HG03196 (cell line): Measurements from ENCODE around the gene CHST9.
"Not testable (repeated sequence)": the region's sequence is repeated elsewhere in the genome, so short reads cannot be mapped to it uniquely, and the experiment has no call there.

Source experiments
- ATAC-seq: cut with Tn5 transposase; IDR thresholded peaks from one replicate; pipeline ENCODE4 v1.9.1; 2021; ENCODE audit not compliant: unreplicated experiment

The CHST9 gene, protein sequence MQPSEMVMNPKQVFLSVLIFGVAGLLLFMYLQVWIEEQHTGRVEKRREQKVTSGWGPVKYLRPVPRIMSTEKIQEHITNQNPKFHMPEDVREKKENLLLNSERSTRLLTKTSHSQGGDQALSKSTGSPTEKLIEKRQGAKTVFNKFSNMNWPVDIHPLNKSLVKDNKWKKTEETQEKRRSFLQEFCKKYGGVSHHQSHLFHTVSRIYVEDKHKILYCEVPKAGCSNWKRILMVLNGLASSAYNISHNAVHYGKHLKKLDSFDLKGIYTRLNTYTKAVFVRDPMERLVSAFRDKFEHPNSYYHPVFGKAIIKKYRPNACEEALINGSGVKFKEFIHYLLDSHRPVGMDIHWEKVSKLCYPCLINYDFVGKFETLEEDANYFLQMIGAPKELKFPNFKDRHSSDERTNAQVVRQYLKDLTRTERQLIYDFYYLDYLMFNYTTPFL

GRCh38 chr18:27185025-27185763 lies at the start of gene CHST9:
Gene CHST9 (minus strand): TSS chr18:27185308. CDS start chr18:27142809, 42,499 bp downstream.
- no peak for ATAC-seq

- ATAC-seq = not testable (repeated sequence)
Observed at GRCh38 chr18:27232355-27232754, 47.2 kb upstream of the CHST9 start.

GRCh38 chr18:27231671-27232070 lies 46.6 kb upstream of the CHST9 start:
- ATAC-seq = not testable (repeated sequence)

- ATAC-seq = not testable (repeated sequence)
Observed at GRCh38 chr18:27231221-27231620, 46.1 kb upstream of the CHST9 start.

GRCh38 chr18:27227721-27228120 lies 42.6 kb upstream of the CHST9 start:
- ATAC-seq = no peak

DNA sequence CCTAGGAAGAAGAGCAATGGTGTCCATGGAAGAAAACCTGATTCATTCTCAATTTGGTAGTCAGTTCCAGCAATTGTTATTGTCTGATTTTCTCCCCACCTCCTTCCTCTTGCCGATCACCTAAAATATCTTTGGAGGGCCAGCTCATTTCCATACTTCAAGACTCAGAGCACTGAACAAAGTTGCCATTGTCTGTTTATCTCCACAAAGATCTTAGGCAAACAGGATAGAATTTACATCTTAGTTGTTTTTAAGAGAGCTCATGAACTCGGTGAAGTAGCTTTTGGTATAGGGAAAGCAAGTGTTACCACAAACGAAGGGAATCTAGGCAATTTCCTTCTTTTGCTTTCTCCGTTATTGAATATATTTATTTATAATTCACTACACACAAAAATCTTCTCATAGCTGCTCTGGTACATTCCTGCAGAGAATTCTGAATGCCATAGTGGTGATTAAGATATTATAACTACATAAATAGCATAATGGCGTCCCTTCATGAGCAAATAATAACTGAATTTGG lies 41.5 kb upstream of the CHST9 start:
- no peak for ATAC-seq

- ATAC-seq = no peak
Observed at GRCh38 chr18:27225947-27226481, 40.9 kb upstream of the CHST9 start.

- ATAC-seq = no peak
Observed at GRCh38 chr18:27223526-27224291, 38.6 kb upstream of the CHST9 start.

GRCh38 chr18:27214831-27215230 lies 29.7 kb upstream of the CHST9 start:
- ATAC-seq = no peak

GRCh38 chr18:27213123-27213717 lies 28.1 kb upstream of the CHST9 start:
- no peak for ATAC-seq

DNA sequence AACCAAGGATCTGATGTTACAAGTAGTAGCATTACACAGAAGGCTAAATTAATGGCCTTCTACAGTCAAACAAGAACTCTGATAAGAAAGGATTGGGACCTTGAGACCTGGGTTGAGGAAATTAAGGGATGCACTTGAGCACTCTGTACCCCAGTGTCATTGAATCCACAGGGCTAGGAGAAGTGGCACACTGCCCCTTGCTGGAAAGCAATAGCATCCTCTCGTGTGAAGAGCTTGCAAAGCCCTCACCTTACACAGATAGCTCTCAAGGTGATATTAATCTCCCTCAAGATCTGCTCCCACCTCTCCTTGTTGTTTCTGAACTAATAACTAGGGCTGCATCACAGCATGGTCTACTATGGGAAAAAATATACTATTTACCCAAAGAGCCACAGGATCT lies 26.5 kb upstream of the CHST9 start:
- no peak for ATAC-seq

- no peak for ATAC-seq
Observed at GRCh38 chr18:27206411-27206810, 21.3 kb upstream of the CHST9 start.

DNA sequence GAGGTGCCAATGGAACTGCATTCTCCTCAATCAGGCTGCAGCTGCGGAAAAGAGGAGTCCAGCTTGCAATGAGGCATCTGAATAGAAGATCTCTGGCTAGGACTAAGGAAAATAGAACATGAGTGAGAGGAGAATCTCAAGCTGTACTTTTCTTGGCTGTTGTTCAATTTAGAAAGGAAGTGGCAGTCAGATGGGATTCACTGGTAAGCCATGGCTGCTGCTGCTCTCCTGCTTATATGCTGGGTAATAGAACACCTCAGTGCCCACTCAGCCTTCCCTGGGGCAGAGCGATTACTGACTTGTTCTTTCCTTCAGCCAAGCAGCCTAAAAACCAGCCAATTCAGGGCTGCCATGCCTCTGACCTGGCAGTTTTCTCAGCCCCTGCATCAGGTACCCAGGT lies 17.6 kb upstream of the CHST9 start:
- ATAC-seq = no peak

- ATAC-seq = no peak
Observed at GRCh38 chr18:27198036-27198435, 12.9 kb upstream of the CHST9 start.

GRCh38 chr18:27188309-27188708 lies 3.2 kb upstream of the CHST9 start:
- ATAC-seq = no peak

GRCh38 chr18:27185897-27186296 lies 789 bp upstream of the CHST9 start:
- no peak for ATAC-seq

DNA sequence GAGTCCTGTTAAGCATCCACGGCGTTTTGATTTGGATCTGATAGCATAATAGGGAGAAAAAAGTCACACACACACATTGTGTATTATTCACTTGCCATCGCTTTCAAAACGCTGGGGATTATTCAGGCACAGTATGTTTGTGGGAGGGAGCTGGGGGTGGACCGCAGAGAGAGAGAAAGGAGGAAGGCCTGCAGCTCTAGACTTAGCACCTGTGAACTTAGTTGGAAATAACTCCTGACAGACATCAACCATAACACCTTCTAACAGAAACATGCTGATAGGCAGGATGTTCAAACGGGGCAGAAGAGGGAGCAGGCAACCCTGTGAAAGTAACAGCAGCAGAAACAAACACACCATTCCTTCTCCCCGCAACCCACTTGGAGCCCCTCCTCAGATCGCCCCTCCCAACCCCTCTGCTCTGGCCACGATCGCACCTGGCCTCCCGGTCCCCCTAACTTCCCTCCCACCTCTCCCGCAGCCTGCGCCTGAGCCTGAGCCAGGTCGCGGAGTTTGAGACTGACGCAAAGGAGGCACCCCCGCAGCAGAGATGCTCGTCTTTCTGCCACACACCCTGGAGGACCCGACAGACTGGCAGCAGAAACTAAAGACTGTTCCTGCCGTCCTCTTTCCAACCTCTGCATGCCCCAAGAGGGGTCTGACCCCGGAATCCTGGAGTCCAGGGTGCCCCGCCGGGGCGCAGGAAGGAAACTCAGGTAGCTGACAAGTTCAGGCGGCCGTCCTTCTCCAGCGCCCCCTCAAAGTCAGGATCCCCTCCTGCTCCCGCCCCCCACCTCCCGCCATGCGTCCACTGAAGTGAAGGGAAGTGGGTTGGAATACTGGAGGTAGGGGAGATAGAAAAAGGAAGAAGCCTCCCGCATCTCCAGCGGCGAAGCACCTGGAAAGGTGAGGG lies 738 bp downstream of the CHST9 start:
- ATAC-seq = no peak

DNA sequence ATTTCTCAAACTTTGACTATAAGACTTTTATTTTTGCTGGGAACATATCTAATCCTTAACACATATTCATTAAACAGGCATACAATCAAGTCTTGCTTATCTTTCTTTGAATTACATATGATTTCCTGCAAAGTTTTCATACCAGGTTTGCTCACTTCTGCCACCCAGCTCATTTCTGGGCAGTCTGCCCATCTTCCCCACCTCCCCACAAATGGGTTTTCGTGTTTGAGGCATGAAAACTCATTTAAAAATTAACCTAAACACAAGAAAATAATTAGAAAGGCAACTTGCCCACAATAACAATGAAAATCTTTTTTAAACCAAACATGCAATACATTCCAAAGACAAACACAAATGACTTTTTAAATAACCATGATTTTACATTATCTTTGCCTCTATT lies 3.4 kb downstream of the CHST9 start:
- ATAC-seq = no peak

- no peak for ATAC-seq
Observed at GRCh38 chr18:27178424-27178823, 6.7 kb downstream of the CHST9 start.

DNA sequence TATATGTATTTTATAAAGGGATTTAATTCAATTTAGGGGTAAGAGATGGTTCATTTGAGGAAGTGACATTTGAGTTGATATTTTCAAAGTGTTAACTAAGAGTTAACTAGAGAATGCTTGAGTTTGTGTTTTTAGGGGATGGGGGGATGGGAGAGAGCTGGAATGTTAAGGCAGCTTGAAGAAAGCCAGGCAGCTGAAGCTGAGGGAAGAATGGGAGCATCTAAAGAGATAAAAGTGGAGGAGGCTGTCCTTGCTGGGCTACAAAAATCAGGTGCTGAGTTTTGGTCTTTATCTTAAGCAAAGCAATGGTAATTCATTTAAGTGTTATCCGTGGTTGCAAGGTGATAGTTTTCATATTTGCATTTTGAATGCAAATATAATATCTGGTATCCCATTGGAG lies 9.2 kb downstream of the CHST9 start:
- ATAC-seq = no peak
